Jurkat, Clone E6-1 (cell line): Measurements from ENCODE around the gene FAM124A.

ENCODE experiments used
- DNase-seq: peaks from one replicate; pipeline ENCODE4 v3.0.0-alpha.2; 2011; ENCODE audit warnings: low read depth, low spot score
- H3K4me3 ChIP-seq: 2 replicates; pipeline ENCODE4 v1.5.1; 2011; ENCODE audit warnings: mild to moderate bottlenecking, low read length, control low read depth, moderate library complexity

Gene FAM124A

GRCh38 chr13:51212758-51213157, 9.4 kb upstream of the FAM124A start:
- DNase-seq, result no peak
- no peak overlapping the region for H3K4me3 ChIP-seq

GRCh38 chr13:51213173-51213728, 8.9 kb upstream of the FAM124A start:
- no peak overlapping the region for H3K4me3 ChIP-seq
- DNase-seq, result no peak

- DNase-seq, result no peak
Measured at GRCh38 chr13:51218626-51219025, 3.6 kb upstream of the FAM124A start.

GRCh38 chr13:51220706-51221105, 1.5 kb upstream of the FAM124A start:
- H3K4me3 ChIP-seq, result no peak overlapping the region
- no peak for DNase-seq

More at GRCh38 chr13:51218626-51219025, 3.6 kb upstream of the FAM124A start:
- no peak overlapping the region for H3K4me3 ChIP-seq

- no peak for DNase-seq
- H3K4me3 ChIP-seq, result no peak overlapping the region
Measured at GRCh38 chr13:51221108-51221507, 1.1 kb upstream of the FAM124A start.

- no peak for DNase-seq
Measured at GRCh38 chr13:51221674-51222036, 543 bp upstream of the FAM124A start.

GRCh38 chr13:51222686-51223559, 725 bp downstream of the FAM124A start:
- H3K4me3 ChIP-seq, result peak overlapping the region; percentile 67
- DNase-seq, result peak; percentile 18

More at GRCh38 chr13:51221674-51222036, 543 bp upstream of the FAM124A start:
- peak overlapping the region; percentile 67 for H3K4me3 ChIP-seq

GRCh38 chr13:51223560-51224270, 1.5 kb downstream of the FAM124A start:
- DNase-seq, result no peak
- no peak overlapping the region for H3K4me3 ChIP-seq

GRCh38 chr13:51225029-51225428, 2.8 kb downstream of the FAM124A start:
- H3K4me3 ChIP-seq, result no peak overlapping the region
- no peak for DNase-seq

GRCh38 chr13:51227404-51227803, 5.2 kb downstream of the FAM124A start:
- H3K4me3 ChIP-seq, result no peak overlapping the region
- no peak for DNase-seq

- no peak overlapping the region for H3K4me3 ChIP-seq
- DNase-seq, result no peak
Measured at GRCh38 chr13:51229101-51229719, 7.0 kb downstream of the FAM124A start.

GRCh38 chr13:51229731-51230130, 7.5 kb downstream of the FAM124A start:
- no peak overlapping the region for H3K4me3 ChIP-seq
- no peak for DNase-seq

- no peak overlapping the region for H3K4me3 ChIP-seq
- no peak for DNase-seq
Measured at GRCh38 chr13:51230477-51231105, 8.4 kb downstream of the FAM124A start.

- DNase-seq, result no peak
- H3K4me3 ChIP-seq, result no peak overlapping the region
Measured at GRCh38 chr13:51231456-51231855, 9.3 kb downstream of the FAM124A start.

- no peak overlapping the region for H3K4me3 ChIP-seq
- no peak for DNase-seq
Measured at GRCh38 chr13:51232328-51232727, 10.1 kb downstream of the FAM124A start.

GRCh38 chr13:51233117-51233826, 11.1 kb downstream of the FAM124A start:
- no peak overlapping the region for H3K4me3 ChIP-seq
- DNase-seq, result no peak

GRCh38 chr13:51234676-51235075, 12.5 kb downstream of the FAM124A start:
- no peak overlapping the region for H3K4me3 ChIP-seq
- no peak for DNase-seq

GRCh38 chr13:51235186-51235585, 13.0 kb downstream of the FAM124A start:
- no peak for DNase-seq
- no peak overlapping the region for H3K4me3 ChIP-seq
